Endothelial cell of umbilical vein (primary cell): ENCODE results near the gene USP7. TPM values are rescaled to one million over a fixed set of nuclear protein-coding genes. Genes with fewer than 3 reads are reported as not detected.

Source experiments
- BruUV-seq: library from RNA; stranded (reverse); fragments of 400-500 nt; replicated peaks from 2 replicates; lab custom pipeline; 2021; lab: Mats Ljungman, UMichigan
- CTCF ChIA-PET: fragments of 300-600, 350-600 bp; sonication (Branson Sonifier 250); formaldehyde crosslinking; loops from one replicate; lab custom pipeline; 2021; ENCODE audit warnings: antibody characterized with exemption, inconsistent platforms; lab: Charles Lee
- POLR2A ChIA-PET: fragments of 300-600, 350-600 bp; sonication (Branson Sonifier 250); formaldehyde crosslinking; loops from one replicate; lab custom pipeline; 2021; ENCODE audit warnings: antibody characterized with exemption, inconsistent platforms; lab: Charles Lee
- DNase-seq: peaks from one replicate; pipeline ENCODE4 v3.0.0-alpha.2; 2011; ENCODE audit warnings: low read depth, low spot score
- FAIRE-seq: peaks from 2 replicates; lab custom pipeline; 2011; peaks lifted over from hg19 to GRCh38; lab: Jason Lieb, UNC
- H2AFZ ChIP-seq: 2 replicates; pipeline ENCODE4 v1.6.0; 2012; ENCODE audit warnings: low read depth, low read length, control low read depth, inconsistent platforms
- H3K27ac ChIP-seq: 2 replicates; pipeline ENCODE4 v1.5.1; 2011; ENCODE audit warnings: low read depth, mild to moderate bottlenecking, control low read depth, low read length, moderate library complexity; ENCODE audit not compliant: insufficient read depth
- H3K27me3 ChIP-seq, 2 experiments: 2 replicates each; pipeline versions ENCODE4 v1.6.0 to v1.6.1; 2011; ENCODE audit warnings: low read length in 2 of 2, mixed read lengths in 1 of 2; ENCODE audit not compliant: control insufficient read depth in 2 of 2, insufficient read depth in 2 of 2
- H3K36me3 ChIP-seq, 2 experiments: 2 replicates in 1 of 2; 3 replicates in 1 of 2; pipeline ENCODE4 v1.5.1; 2011; ENCODE audit warnings: low read length in 2 of 2, mild to moderate bottlenecking in 1 of 2, moderate library complexity in 1 of 2; ENCODE audit not compliant: control insufficient read depth in 2 of 2, insufficient read depth in 2 of 2; ENCODE audit errors: extremely low read depth in 1 of 2
- H3K4me1 ChIP-seq: 3 replicates; pipeline ENCODE4 v1.5.1; 2011; ENCODE audit warnings: mild to moderate bottlenecking, low read length; ENCODE audit not compliant: control insufficient read depth, insufficient read depth; ENCODE audit errors: extremely low read depth
- H3K4me2 ChIP-seq: 2 replicates; pipeline ENCODE4 v1.6.1; 2011; ENCODE audit warnings: low read length, control low read depth, mixed read lengths; ENCODE audit not compliant: insufficient read depth
- H3K4me3 ChIP-seq, 3 experiments: fragments of 200-600 bp in 1 of 3; sonication (generic), shearing (Covaris generic) in 1 of 3; replicated peaks in 1 of 3; 2 replicates each; pipeline ENCODE4 v1.5.1; 2011 to 2016; ENCODE audit warnings: control low read depth in 3 of 3, low read length in 3 of 3, mild to moderate bottlenecking in 2 of 3, inconsistent platforms in 1 of 3, low read depth in 1 of 3, moderate library complexity in 1 of 3; ENCODE audit not compliant: insufficient read depth in 1 of 3
- H3K79me2 ChIP-seq: 2 replicates; pipeline ENCODE4 v1.6.0; 2012; ENCODE audit warnings: low read length, inconsistent platforms; ENCODE audit not compliant: control insufficient read depth, insufficient read depth
- H3K9ac ChIP-seq: replicated peaks from 2 replicates; pipeline ENCODE3; 2011; ENCODE audit warnings: low read length, control low read depth; ENCODE audit not compliant: insufficient read depth; ENCODE audit errors: extremely low read depth
- H3K9me1 ChIP-seq: replicated peaks from 3 replicates; pipeline ENCODE4 v1.6.0; 2011; ENCODE audit warnings: mild to moderate bottlenecking, low read length; ENCODE audit not compliant: control insufficient read depth, insufficient read depth; ENCODE audit errors: extremely low read depth
- H3K9me3 ChIP-seq: replicated peaks from 2 replicates; pipeline ENCODE4 v1.5.1; 2012; ENCODE audit warnings: low read length, inconsistent platforms; ENCODE audit not compliant: control insufficient read depth, insufficient read depth
- H4K20me1 ChIP-seq: replicated peaks from 2 replicates; pipeline ENCODE3; 2011; ENCODE audit warnings: mild to moderate bottlenecking, low read length; ENCODE audit not compliant: control insufficient read depth, insufficient read depth; ENCODE audit errors: extremely low read depth
- EZH2 ChIP-seq: IDR thresholded peaks from 2 replicates; pipeline ENCODE4 v1.6.1; 2012; ENCODE audit warnings: borderline replicate concordance, low read depth, mild to moderate bottlenecking, moderate library complexity, low read length, inconsistent platforms; ENCODE audit not compliant: severe bottlenecking
- FOS ChIP-seq: IDR thresholded peaks from 2 replicates; pipeline ENCODE4 v1.6.1; 2011; ENCODE audit warnings: mild to moderate bottlenecking, low read length, moderate library complexity, borderline replicate concordance; ENCODE audit not compliant: insufficient read depth
- GATA2 ChIP-seq: IDR thresholded peaks from 2 replicates; pipeline ENCODE4 v1.7.0; 2011; ENCODE audit warnings: low read depth, mild to moderate bottlenecking, moderate library complexity, mixed read lengths, low read length; ENCODE audit not compliant: insufficient read length, insufficient read depth
- JUN ChIP-seq: IDR thresholded peaks from 2 replicates; pipeline ENCODE4 v1.6.1; 2011; ENCODE audit warnings: borderline replicate concordance, low read depth; ENCODE audit not compliant: insufficient read length, insufficient read depth
- MYC ChIP-seq: IDR thresholded peaks from one replicate; pipeline ENCODE4 v1.6.1; 2011; ENCODE audit warnings: mild to moderate bottlenecking, low read depth, low read length
- POLR2A ChIP-seq: IDR thresholded peaks from 2 replicates; pipeline ENCODE4 v1.6.1; 2012; ENCODE audit warnings: low read depth, mild to moderate bottlenecking, control low read depth, low read length
- POLR2AphosphoS5 ChIP-seq: IDR thresholded peaks from 2 replicates; pipeline ENCODE4 v1.6.1; 2012; ENCODE audit warnings: low read depth, mild to moderate bottlenecking, control low read depth, low read length, moderate library complexity; ENCODE audit not compliant: insufficient read depth
- dilution Hi-C: fragments of 300-500 bp; cut with MboI; formaldehyde crosslinking; loops from one replicate; pipeline ENCODE4 v1.15.0; 2019; ENCODE audit warnings: low sequenced_read_pairs; ENCODE audit not compliant: extremely low pct_ligation_motif_present
- intact Hi-C: fragments of 100-400 bp; cut with micrococcal nuclease; formaldehyde crosslinking; loops from one replicate; pipeline ENCODE4 v1.10.0; 2022
- polyA plus RNA-seq, 4 experiments: library from polyadenylated mRNA; depleted of rRNA in 3 of 4; stranded (reverse) in 3 of 4; unstranded in 1 of 4; fragments of >200 nt; gene quantifications; 2 replicates each; pipeline versions ENCODE4 v1.2.1 to v1.2.3, GENCODE V29; 2011 to 2012; ENCODE audit warnings: missing spikeins in 1 of 4
- total RNA-seq: library from RNA; stranded (reverse); gene quantifications from 2 replicates; pipeline ENCODE4 v1.2.3, GENCODE V29; 2021
- TF ChIP-seq, protein P1 (sequence below), 2 donors: IDR thresholded peaks; 1 replicate in 1 of 2; 2 replicates in 1 of 2; pipeline ENCODE4 v1.5.1; 2011; ENCODE audit warnings: low read length in 2 of 2, mild to moderate bottlenecking in 2 of 2, moderate library complexity in 2 of 2, control low read depth in 1 of 2, inconsistent platforms in 1 of 2, low read depth in 1 of 2; ENCODE audit not compliant: insufficient read depth in 1 of 2; ENCODE audit errors: extremely low read depth in 1 of 2
- TF ChIP-seq, protein P2 (sequence below): IDR thresholded peaks from 2 replicates; pipeline ENCODE4 v1.6.1; 2011; ENCODE audit not compliant: insufficient read depth, insufficient read length

Gene USP7
- total and polyA plus RNA-seq, 2 donors (not counting 3 experiments of a cell fraction or from before 2014, with no cell fraction given), result 17.7 to 130 TPM

DNA sequence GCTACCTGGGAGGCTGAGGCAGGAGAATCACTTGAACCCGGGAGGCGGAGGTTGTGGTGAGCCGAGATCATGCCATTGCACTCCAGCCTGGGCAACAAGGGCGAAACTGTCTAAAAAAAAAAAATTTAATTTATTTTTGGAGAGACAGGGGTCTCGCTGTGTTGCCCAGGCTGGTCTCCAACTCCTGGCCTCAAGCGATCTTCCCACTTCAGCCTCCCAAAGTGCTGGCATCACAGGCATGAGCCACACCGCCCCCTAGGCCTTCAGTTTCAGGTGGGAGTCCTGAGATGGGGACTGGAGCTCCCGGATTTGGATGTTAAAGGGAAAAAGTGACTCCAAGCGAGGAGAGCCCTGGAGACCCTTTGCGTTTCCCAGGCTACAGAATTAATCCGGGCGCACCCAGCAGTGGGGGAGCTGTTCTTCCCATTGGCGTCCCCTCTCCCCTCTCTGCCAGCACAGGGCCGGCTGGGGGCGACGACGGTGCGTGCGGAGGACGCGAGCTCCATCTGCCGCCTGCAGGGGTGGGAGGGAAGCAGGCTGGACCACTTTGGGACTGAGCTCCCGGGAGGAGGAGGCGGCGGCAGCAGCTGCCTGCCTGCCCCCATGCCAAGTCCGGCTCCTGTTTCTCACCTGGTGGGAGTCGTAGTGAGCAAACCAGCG is 49.3 kb upstream of the USP7 start:
- peak; percentile 15 for DNase-seq
- FAIRE-seq, result no peak
- no peaks in the 10 kb centered on the region for H3K27me3 ChIP-seq
- CTCF ChIA-PET, result interaction anchor here (0.6 to 2.7 kb wide), 19 partner anchors 8 to 132 kb away, joined by 3 to 13 read pairs (median 4); partner anchors contain the start of gene HAPSTR1
- intact Hi-C loops (no loop called here), dilution Hi-C loops (no loop called here)
- H3K79me2 ChIP-seq, result no peaks in the 10 kb centered on the region
- peaks cover 9% of the 10 kb centered on the region for H3K4me1 ChIP-seq
- peak overlapping the region; percentile 58 for H2AFZ ChIP-seq
- no peaks in the 10 kb centered on the region for H4K20me1 ChIP-seq
- TF ChIP-seq, protein P1, sequence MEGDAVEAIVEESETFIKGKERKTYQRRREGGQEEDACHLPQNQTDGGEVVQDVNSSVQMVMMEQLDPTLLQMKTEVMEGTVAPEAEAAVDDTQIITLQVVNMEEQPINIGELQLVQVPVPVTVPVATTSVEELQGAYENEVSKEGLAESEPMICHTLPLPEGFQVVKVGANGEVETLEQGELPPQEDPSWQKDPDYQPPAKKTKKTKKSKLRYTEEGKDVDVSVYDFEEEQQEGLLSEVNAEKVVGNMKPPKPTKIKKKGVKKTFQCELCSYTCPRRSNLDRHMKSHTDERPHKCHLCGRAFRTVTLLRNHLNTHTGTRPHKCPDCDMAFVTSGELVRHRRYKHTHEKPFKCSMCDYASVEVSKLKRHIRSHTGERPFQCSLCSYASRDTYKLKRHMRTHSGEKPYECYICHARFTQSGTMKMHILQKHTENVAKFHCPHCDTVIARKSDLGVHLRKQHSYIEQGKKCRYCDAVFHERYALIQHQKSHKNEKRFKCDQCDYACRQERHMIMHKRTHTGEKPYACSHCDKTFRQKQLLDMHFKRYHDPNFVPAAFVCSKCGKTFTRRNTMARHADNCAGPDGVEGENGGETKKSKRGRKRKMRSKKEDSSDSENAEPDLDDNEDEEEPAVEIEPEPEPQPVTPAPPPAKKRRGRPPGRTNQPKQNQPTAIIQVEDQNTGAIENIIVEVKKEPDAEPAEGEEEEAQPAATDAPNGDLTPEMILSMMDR (IDR thresholded peaks at IDR 0.05; ENCODE audit: extremely low read depth in 1 of 2, insufficient read depth in 1 of 2, low read depth in 1 of 2, low read length in 2 of 2), result peak in 1 of 2 donors; percentile 24
- no peak for TF ChIP-seq POLR2A
- POLR2A ChIA-PET, result interaction anchor here (0.6 kb wide), 1 partner anchor 78 kb away, joined by 4 read pairs; the partner anchor contains the start of gene HAPSTR1
- no peaks in the 10 kb centered on the region for H3K9me3 ChIP-seq
- H3K9me1 ChIP-seq, result no peaks in the 10 kb centered on the region
- no peak overlapping the region for H3K4me2 ChIP-seq
- H3K36me3 ChIP-seq, result no peaks in the 10 kb centered on the region
- H3K27ac ChIP-seq, result no peak overlapping the region
- H3K4me3 ChIP-seq, result no peak overlapping the region
- BruUV-seq, result no TSS peak
- no peak overlapping the region for H3K9ac ChIP-seq

DNA sequence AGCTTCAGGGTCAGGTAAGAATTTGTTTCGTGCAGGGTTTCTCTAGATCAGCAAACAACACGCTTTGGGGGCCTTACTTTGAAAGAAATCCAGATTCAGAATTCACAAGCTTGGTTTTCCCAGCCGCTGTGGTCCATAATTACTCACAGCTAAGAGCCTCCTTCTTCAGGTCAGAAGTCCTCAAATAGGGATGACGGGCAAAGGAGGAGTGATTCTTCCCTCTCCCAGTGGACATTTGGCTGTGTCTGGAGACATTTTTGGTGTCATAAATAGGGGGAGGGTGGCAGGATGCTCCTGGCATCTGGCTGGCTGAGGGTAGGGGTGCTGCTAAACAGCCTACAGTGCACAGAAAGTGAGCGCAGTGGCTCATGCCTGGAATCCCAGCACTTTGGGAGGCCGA is 48.6 kb upstream of the USP7 start:
- DNase-seq (no peak), FAIRE-seq (no peak)
- H3K79me2 ChIP-seq, result no peaks in the 10 kb centered on the region
- H3K4me2 ChIP-seq, result no peak overlapping the region
- no TSS peak for BruUV-seq
- H3K27ac ChIP-seq, result no peak overlapping the region
- CTCF ChIA-PET, result interaction anchor here (0.7 to 2.7 kb wide), 10 partner anchors 9 to 132 kb away, joined by 3 to 13 read pairs (median 4); partner anchors contain the start of gene HAPSTR1
- H3K36me3 ChIP-seq, result no peaks in the 10 kb centered on the region
- H3K9ac ChIP-seq, result no peak overlapping the region
- POLR2A ChIA-PET, result no interaction called here
- H2AFZ ChIP-seq, result no peak overlapping the region
- H3K27me3 ChIP-seq, result no peaks in the 10 kb centered on the region
- no peak overlapping the region for H3K4me3 ChIP-seq
- dilution Hi-C loops (no loop called here), intact Hi-C loops (no loop called here)
- no peak for TF ChIP-seq FOS
- TF ChIP-seq GATA2, result no peak
- TF ChIP-seq, protein P2, sequence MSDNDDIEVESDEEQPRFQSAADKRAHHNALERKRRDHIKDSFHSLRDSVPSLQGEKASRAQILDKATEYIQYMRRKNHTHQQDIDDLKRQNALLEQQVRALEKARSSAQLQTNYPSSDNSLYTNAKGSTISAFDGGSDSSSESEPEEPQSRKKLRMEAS, result no peak
- TF ChIP-seq MYC, result no peak
- TF ChIP-seq POLR2AphosphoS5, result no peak
- TF ChIP-seq, protein P1 (IDR thresholded peaks at IDR 0.05; ENCODE audit: extremely low read depth in 1 of 2, insufficient read depth in 1 of 2, low read depth in 1 of 2, low read length in 2 of 2), result no peak
- TF ChIP-seq EZH2, result no peak
- no peak for TF ChIP-seq POLR2A
- no peak for TF ChIP-seq JUN
- no peaks in the 10 kb centered on the region for H3K9me3 ChIP-seq
- H4K20me1 ChIP-seq, result no peaks in the 10 kb centered on the region
- peaks cover 9% of the 10 kb centered on the region for H3K4me1 ChIP-seq
- no peaks in the 10 kb centered on the region for H3K9me1 ChIP-seq
